H1 (cell line): ENCODE results near the gene ADAM12. TPM values are rescaled to one million over a fixed set of nuclear protein-coding genes. Genes with fewer than 3 reads are reported as not detected.

Experiments used
- ATF3 ChIP-seq: IDR thresholded peaks from 2 replicates; pipeline ENCODE4 v1.6.1; 2011; ENCODE audit warnings: low read depth, mild to moderate bottlenecking, low read length; ENCODE audit not compliant: insufficient read depth
- CBX5 ChIP-seq: fragments of 300-800, 300-1000 bp; sonication (generic); IDR thresholded peaks from 2 replicates; pipeline ENCODE4 v1.7.1; 2016; ENCODE audit warnings: antibody characterized with exemption, low read length, low read depth
- CHD1 ChIP-seq: IDR thresholded peaks from 2 replicates; pipeline ENCODE4 v1.6.1; 2012; ENCODE audit warnings: low read depth, low read length, improper control_type of control experiment
- CHD7 ChIP-seq: fragments of 300-600 bp; sonication (generic); IDR thresholded peaks from 2 replicates; pipeline ENCODE4 v1.7.1; 2012; ENCODE audit warnings: low read length, moderate library complexity, mild to moderate bottlenecking, inconsistent platforms; ENCODE audit not compliant: insufficient replicate concordance
- CREB1 ChIP-seq: IDR thresholded peaks from 2 replicates; pipeline ENCODE4 v1.6.1; 2012; ENCODE audit warnings: inconsistent platforms
- EZH2 ChIP-seq: fragments of 200-600 bp; sonication (generic); IDR thresholded peaks from 2 replicates; pipeline ENCODE4 v1.7.1; 2012; ENCODE audit warnings: low read depth, mild to moderate bottlenecking, moderate library complexity, low read length, inconsistent platforms; ENCODE audit not compliant: severe bottlenecking
- FOSL1 ChIP-seq: IDR thresholded peaks from 2 replicates; pipeline ENCODE4 v1.6.1; 2011; ENCODE audit warnings: mild to moderate bottlenecking, low read depth, low read length, moderate library complexity; ENCODE audit not compliant: insufficient read depth
- GABPA ChIP-seq: IDR thresholded peaks from 2 replicates; pipeline ENCODE4 v1.6.1; 2011; ENCODE audit warnings: mild to moderate bottlenecking, low read length, moderate library complexity, borderline replicate concordance; ENCODE audit not compliant: insufficient read depth
- RBBP5 ChIP-seq: IDR thresholded peaks from 2 replicates; pipeline ENCODE4 v1.7.1; 2012; ENCODE audit warnings: low read depth, mild to moderate bottlenecking, inconsistent platforms, low read length, moderate library complexity, borderline replicate concordance
- SUZ12 ChIP-seq: fragments of 200-600 bp; sonication (generic); IDR thresholded peaks from 2 replicates; pipeline ENCODE4 v1.6.1; 2012; ENCODE audit warnings: mild to moderate bottlenecking, inconsistent platforms, low read length, moderate library complexity, mixed read lengths
- ZNF274 ChIP-seq: IDR thresholded peaks from 2 replicates; pipeline ENCODE4 v1.7.0; 2012; ENCODE audit warnings: low read length, borderline replicate concordance; ENCODE audit errors: extremely low read depth
- polyA plus RNA-seq, 7 experiments: library from polyadenylated mRNA; depleted of rRNA in 3 of 7; stranded (reverse) in 5 of 7; unstranded in 2 of 7; fragments of >200 nt in 5 of 7; fragments of 200-250 nt in 2 of 7; gene quantifications; 1 replicate in 5 of 7; 2 replicates in 1 of 7; 4 replicates in 1 of 7; pipeline versions ENCODE4 v1.2.1 to v1.2.3, GENCODE V29; 2011 to 2013; ENCODE audit warnings: missing spikeins in 2 of 7, mixed read lengths in 2 of 7
- total RNA-seq: library from RNA; stranded (reverse); fragmentation: NEBNext Ultra II Directional; extraction: Animal tissue kit (Norgen Biotek cat#: 25700); gene quantifications from 2 replicates; pipeline ENCODE4 v1.2.1, GENCODE V29; 2021

Gene ADAM12
- total and polyA plus RNA-seq, 2 of the 8 experiments (the other 6 are each of a cell fraction or from before 2014, with no cell fraction given): 0.07 to 0.17 TPM

GRCh38 chr10:125989791-125990190 lies 398.5 kb downstream of the ADAM12 start (continued):
- TF ChIP-seq CHD7 (no peak), ATF3 (no peak), CHD1 (no peak), EZH2 (no peak), FOSL1 (no peak), RBBP5 (no peak), CBX5 (no peak), CREB1 (no peak), GABPA (no peak), SUZ12 (no peak), ZNF274 (no peak)
